Activated T-helper 17 cell treated with anti-CD3 and anti-CD28 coated beads, Interleukin-2, amount 50 U/mL, for 72 hours (primary cell): ENCODE results near the gene IGF1R. TPM values are rescaled to one million over a fixed set of nuclear protein-coding genes. Genes with fewer than 3 reads are reported as not detected.
A peak's percentile ranks its signal among the peaks of the same experiment; 100 is the strongest.

Source experiments
- ATAC-seq: fragments of 150-1000 bp; cut with Tn5 transposase; replicated peaks from 2 replicates; pipeline ENCODE4 v1.10.0; 2021; ENCODE audit warnings: mild to moderate bottlenecking, moderate library complexity
- H3K27ac Mint-ChIP-seq: one replicate; pipeline ENCODE4 v1.8.0; 2022; ENCODE audit warnings: mixed read lengths
- H3K27me3 Mint-ChIP-seq: one replicate; pipeline ENCODE4 v1.8.0; 2022; ENCODE audit warnings: mixed read lengths
- H3K36me3 Mint-ChIP-seq: one replicate; pipeline ENCODE4 v1.8.0; 2022; ENCODE audit warnings: low read depth, mild to moderate bottlenecking, mixed read lengths
- H3K4me1 Mint-ChIP-seq: one replicate; pipeline ENCODE4 v1.8.0; 2022; ENCODE audit warnings: mixed read lengths
- H3K4me3 Mint-ChIP-seq: one replicate; pipeline ENCODE4 v1.8.0; 2022; ENCODE audit warnings: mild to moderate bottlenecking, mixed read lengths
- H3K9me3 Mint-ChIP-seq: one replicate; pipeline ENCODE4 v1.8.0; 2022; ENCODE audit warnings: mixed read lengths
- total RNA-seq, 2 donors: library from RNA; stranded (reverse); gene quantifications; one replicate each; pipeline ENCODE4 v1.2.3, GENCODE V29; 2022

IGF1R gene
- total RNA-seq, 2 donors from 2014 or later: 4.6 to 33.8 TPM

DNA sequence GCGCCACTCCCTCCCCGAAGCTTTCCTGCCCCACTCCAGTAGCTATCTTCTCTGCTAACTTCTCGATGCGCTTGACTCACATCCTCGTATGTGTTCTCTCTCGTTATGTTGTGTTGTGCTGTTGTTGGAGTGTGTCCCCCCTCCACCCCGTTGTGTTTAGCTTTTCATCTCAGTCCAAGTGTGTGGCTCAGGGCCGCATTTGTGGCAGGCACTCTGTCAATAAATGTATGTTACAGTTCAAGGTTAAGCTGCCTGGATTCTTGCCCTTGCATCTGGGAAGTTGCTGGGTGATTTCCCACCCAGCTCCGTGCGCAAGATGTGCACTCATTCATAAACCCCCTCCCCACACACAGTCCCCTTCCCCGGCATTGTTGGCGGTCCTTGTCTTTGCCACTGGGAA, 287.4 kb downstream of the IGF1R start:
- peaks cover 61% of the 10 kb centered on the region for H3K36me3 Mint-ChIP-seq
- H3K27ac Mint-ChIP-seq: no peak overlapping the region
- no peak for ATAC-seq
- H3K4me3 Mint-ChIP-seq: no peak overlapping the region
- no peaks in the 10 kb centered on the region for H3K9me3 Mint-ChIP-seq
- peaks cover 7% of the 10 kb centered on the region for H3K4me1 Mint-ChIP-seq
- no peaks in the 10 kb centered on the region for H3K27me3 Mint-ChIP-seq

DNA sequence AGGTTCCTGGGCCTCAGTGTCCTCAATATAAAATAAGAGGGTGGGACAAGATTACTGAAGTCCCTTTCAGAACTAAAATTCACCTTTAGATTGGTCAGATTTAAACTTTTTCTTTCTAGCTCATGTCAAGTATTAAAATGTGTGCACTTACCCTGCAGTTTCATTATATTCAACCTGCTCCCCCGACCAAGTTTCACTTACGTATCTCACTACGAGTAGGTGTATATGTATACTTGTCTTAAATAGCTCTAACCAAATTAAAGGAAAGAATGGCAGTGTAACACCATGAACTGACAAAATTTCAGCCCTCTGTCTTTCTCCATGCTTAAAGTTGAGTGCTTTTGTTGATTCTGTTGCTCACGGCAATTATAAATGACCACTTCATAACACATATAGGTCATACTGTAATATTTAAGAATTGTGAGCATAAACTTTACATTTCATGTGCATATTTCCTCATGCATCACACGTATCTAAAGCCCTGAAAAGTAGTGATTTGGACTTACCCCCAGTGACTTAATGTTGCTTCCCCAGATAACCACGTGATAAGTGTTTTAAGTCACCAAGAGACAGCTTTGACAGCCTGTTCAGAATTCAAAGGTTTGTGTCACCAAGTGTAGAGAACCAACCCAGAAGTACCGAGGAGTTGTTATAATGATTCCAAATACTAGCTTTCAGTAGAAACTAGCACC, 289.2 kb downstream of the IGF1R start:
- H3K36me3 Mint-ChIP-seq: peaks cover 62% of the 10 kb centered on the region
- H3K27ac Mint-ChIP-seq: peak overlapping the region; percentile 69
- peak; percentile 80 for ATAC-seq
- no peaks in the 10 kb centered on the region for H3K9me3 Mint-ChIP-seq
- peaks cover 7% of the 10 kb centered on the region for H3K4me1 Mint-ChIP-seq
- H3K4me3 Mint-ChIP-seq: peak overlapping the region; percentile 22
- no peaks in the 10 kb centered on the region for H3K27me3 Mint-ChIP-seq

DNA sequence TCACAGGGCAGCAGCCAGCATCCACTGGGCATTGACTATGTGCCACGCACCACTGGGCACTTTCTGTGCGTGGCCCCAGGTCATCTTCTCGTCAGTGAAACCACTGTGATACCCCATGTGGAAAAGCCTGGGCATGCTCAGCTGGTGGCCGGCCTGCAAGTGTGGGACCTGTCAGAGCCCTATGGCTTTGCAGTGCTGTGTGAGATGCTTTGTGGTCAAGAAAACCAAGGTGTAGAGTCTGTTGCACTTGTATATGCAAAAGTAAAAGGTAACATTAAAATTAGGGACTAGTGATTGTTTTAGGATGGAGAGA, 289.7 kb downstream of the IGF1R start:
- Mint-ChIP-seq H3K36me3 (peaks cover 67% of the 10 kb centered on the region), H3K4me3 (no peak overlapping the region), H3K27me3 (no peaks in the 10 kb centered on the region), H3K27ac (no peak overlapping the region), H3K4me1 (peaks cover 7% of the 10 kb centered on the region), H3K9me3 (no peaks in the 10 kb centered on the region)
- no peak for ATAC-seq

DNA sequence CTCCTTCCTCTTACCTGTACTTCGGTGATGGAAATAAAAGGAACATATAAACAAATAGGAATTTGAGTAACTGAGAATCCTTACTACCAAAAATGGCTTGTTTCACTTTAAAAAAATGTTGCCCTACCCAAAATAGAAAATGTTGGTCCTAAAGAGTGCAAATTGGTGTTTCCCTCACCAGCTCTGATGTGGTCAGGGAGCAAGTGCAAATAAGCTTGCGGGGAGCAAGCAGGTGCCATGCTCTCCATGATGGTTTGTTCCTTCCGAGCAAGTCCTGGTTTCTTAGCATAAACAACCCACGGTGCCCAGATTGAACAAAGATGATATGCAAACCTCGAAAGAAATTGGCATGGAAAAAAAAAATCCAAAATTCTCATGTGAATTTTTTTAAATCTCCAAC, 290.5 kb downstream of the IGF1R start:
- Mint-ChIP-seq H3K27me3 (no peaks in the 10 kb centered on the region), H3K36me3 (peaks cover 70% of the 10 kb centered on the region)

GRCh38 chr15:98939311-98940080, 291.2 kb downstream of the IGF1R start:
- H3K27ac Mint-ChIP-seq: no peak overlapping the region
- H3K27me3 Mint-ChIP-seq: no peaks in the 10 kb centered on the region
- no peak for ATAC-seq
- H3K36me3 Mint-ChIP-seq: peaks cover 67% of the 10 kb centered on the region
- peaks cover 7% of the 10 kb centered on the region for H3K4me1 Mint-ChIP-seq
- no peak overlapping the region for H3K4me3 Mint-ChIP-seq
- no peaks in the 10 kb centered on the region for H3K9me3 Mint-ChIP-seq

More for the DNA sequence above, 290.5 kb downstream of the IGF1R start:
- Mint-ChIP-seq H3K9me3 (no peaks in the 10 kb centered on the region), H3K27ac (no peak overlapping the region), H3K4me3 (no peak overlapping the region), H3K4me1 (peaks cover 7% of the 10 kb centered on the region)
- no peak for ATAC-seq

- peaks cover 7% of the 10 kb centered on the region for H3K4me1 Mint-ChIP-seq
- H3K4me3 Mint-ChIP-seq: no peak overlapping the region
- H3K36me3 Mint-ChIP-seq: peaks cover 64% of the 10 kb centered on the region
- H3K9me3 Mint-ChIP-seq: no peaks in the 10 kb centered on the region
- H3K27ac Mint-ChIP-seq: no peak overlapping the region
- ATAC-seq: no peak
- no peaks in the 10 kb centered on the region for H3K27me3 Mint-ChIP-seq
Observed at GRCh38 chr15:98941595-98942255, 293.4 kb downstream of the IGF1R start.

DNA sequence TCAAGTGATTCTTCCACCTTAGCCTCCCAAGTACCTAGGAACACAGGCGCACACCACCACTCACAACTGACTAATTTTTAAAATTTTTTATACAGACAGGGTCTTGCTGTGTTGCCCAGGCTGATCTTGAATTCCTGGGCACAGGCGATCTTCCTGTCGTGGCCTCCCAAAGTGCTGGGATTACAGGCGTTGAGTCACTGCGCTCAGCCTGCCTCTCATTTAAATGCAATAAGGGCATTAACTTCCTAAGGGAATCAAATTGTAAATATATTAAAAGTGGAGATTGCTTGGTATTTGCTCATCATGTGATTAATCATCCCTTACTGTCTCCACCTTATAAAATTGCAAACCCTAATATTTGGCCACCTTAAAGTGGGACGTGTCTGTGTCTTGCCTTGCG, 294.1 kb downstream of the IGF1R start:
- Mint-ChIP-seq H3K36me3 (peaks cover 61% of the 10 kb centered on the region), H3K4me3 (no peak overlapping the region), H3K27ac (no peak overlapping the region), H3K27me3 (no peaks in the 10 kb centered on the region), H3K4me1 (peaks cover 4% of the 10 kb centered on the region), H3K9me3 (no peaks in the 10 kb centered on the region)
- no peak for ATAC-seq

GRCh38 chr15:98943051-98943508, 294.7 kb downstream of the IGF1R start:
- peaks cover 55% of the 10 kb centered on the region for H3K36me3 Mint-ChIP-seq
- no peaks in the 10 kb centered on the region for H3K27me3 Mint-ChIP-seq
- no peak overlapping the region for H3K4me3 Mint-ChIP-seq
- no peak overlapping the region for H3K27ac Mint-ChIP-seq
- H3K4me1 Mint-ChIP-seq: no peaks in the 10 kb centered on the region
- H3K9me3 Mint-ChIP-seq: no peaks in the 10 kb centered on the region
- no peak for ATAC-seq

- no peaks in the 10 kb centered on the region for H3K27me3 Mint-ChIP-seq
- H3K4me3 Mint-ChIP-seq: no peak overlapping the region
- no peak for ATAC-seq
- peaks cover 50% of the 10 kb centered on the region for H3K36me3 Mint-ChIP-seq
- no peaks in the 10 kb centered on the region for H3K9me3 Mint-ChIP-seq
- H3K4me1 Mint-ChIP-seq: no peaks in the 10 kb centered on the region
- H3K27ac Mint-ChIP-seq: no peak overlapping the region
Observed at GRCh38 chr15:98943601-98944151, 295.3 kb downstream of the IGF1R start.

- ATAC-seq: no peak
- no peaks in the 10 kb centered on the region for H3K27me3 Mint-ChIP-seq
- H3K27ac Mint-ChIP-seq: no peak overlapping the region
- no peak overlapping the region for H3K4me3 Mint-ChIP-seq
- H3K9me3 Mint-ChIP-seq: no peaks in the 10 kb centered on the region
- peaks cover 33% of the 10 kb centered on the region for H3K36me3 Mint-ChIP-seq
- H3K4me1 Mint-ChIP-seq: no peaks in the 10 kb centered on the region
Observed at GRCh38 chr15:98946301-98947255, 298.2 kb downstream of the IGF1R start.

DNA sequence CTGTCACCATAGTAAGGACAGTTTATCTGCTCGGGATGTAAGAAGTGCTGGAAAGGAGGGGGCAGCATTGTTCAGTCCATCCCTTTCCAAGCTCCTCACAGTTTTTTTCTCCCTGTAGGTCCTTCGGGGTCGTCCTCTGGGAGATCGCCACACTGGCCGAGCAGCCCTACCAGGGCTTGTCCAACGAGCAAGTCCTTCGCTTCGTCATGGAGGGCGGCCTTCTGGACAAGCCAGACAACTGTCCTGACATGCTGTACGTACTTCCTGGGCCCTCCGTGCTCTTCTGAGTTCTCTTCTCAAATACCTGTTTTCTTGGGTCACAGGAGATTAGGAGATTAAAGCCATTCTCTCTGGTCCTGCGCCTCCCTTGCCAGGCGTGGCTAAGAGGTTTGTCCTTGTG, 300.1 kb downstream of the IGF1R start:
- H3K36me3 Mint-ChIP-seq: peaks cover 21% of the 10 kb centered on the region
- no peaks in the 10 kb centered on the region for H3K27me3 Mint-ChIP-seq
- no peak overlapping the region for H3K27ac Mint-ChIP-seq
- H3K4me3 Mint-ChIP-seq: no peak overlapping the region
- H3K9me3 Mint-ChIP-seq: no peaks in the 10 kb centered on the region
- no peak for ATAC-seq
- peaks cover 15% of the 10 kb centered on the region for H3K4me1 Mint-ChIP-seq

DNA sequence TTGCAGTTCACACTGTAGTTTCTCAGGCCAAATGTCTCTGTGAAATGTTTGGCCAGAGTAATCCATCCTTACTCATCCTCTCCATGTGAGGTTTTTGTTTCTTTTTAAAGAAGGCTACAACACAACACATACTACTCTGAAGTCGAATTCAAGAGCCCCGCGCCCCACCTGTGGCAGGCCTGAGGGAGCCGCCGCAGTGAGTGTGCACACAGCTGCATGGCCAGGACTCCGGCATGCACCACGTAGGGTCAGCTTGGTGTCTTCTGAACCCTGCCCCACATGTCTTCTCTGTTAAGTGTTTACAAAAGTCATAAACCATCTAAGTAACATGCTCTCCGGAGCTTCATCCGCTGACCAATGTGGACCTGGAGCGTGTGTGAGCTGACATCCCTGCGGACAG, 300.6 kb downstream of the IGF1R start:
- no peaks in the 10 kb centered on the region for H3K9me3 Mint-ChIP-seq
- H3K27me3 Mint-ChIP-seq: no peaks in the 10 kb centered on the region
- no peak overlapping the region for H3K4me3 Mint-ChIP-seq
- H3K27ac Mint-ChIP-seq: no peak overlapping the region
- H3K4me1 Mint-ChIP-seq: peaks cover 16% of the 10 kb centered on the region
- peaks cover 21% of the 10 kb centered on the region for H3K36me3 Mint-ChIP-seq
- ATAC-seq: no peak

- peaks cover 18% of the 10 kb centered on the region for H3K36me3 Mint-ChIP-seq
- H3K27me3 Mint-ChIP-seq: no peaks in the 10 kb centered on the region
- no peak overlapping the region for H3K27ac Mint-ChIP-seq
- ATAC-seq: no peak
- no peak overlapping the region for H3K4me3 Mint-ChIP-seq
- H3K4me1 Mint-ChIP-seq: peaks cover 16% of the 10 kb centered on the region
- no peaks in the 10 kb centered on the region for H3K9me3 Mint-ChIP-seq
Observed at GRCh38 chr15:98949624-98950023, 301.3 kb downstream of the IGF1R start.

- Mint-ChIP-seq H3K9me3 (no peaks in the 10 kb centered on the region), H3K27ac (no peak overlapping the region), H3K4me3 (no peak overlapping the region), H3K4me1 (peaks cover 16% of the 10 kb centered on the region), H3K27me3 (no peaks in the 10 kb centered on the region), H3K36me3 (peaks cover 18% of the 10 kb centered on the region)
- ATAC-seq: no peak
Observed at GRCh38 chr15:98950248-98950647, 301.9 kb downstream of the IGF1R start.
